ENCODE data around the gene IFIT2. TPM values are rescaled to one million over a fixed set of nuclear protein-coding genes. Genes with fewer than 3 reads are reported as not detected.

IFIT2 gene
- total RNA-seq, 4 donors from 2014 or later = 3.3 to 10.9 (median 4.7) TPM

DNA sequence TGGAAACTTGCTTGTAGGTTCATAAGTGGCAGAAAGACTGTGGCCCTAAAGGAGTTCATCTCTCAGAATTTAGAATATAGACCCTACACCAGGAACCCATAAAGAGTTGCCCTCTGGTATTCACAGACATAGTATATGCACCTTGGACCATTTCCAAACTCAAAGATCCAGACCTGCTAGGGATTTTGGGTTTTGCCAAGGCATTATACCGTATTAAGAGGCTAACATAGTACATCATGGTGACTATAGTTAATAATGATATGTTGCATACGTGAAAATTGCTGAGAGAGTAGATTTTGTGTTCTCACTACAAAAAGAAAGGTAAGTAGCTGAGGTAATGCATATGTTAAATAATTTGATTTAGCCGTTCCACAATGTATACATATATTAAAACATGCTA, 39.8 kb downstream of the IFIT2 start:
- Histone ChIP-seq H3K4me3 (no peak overlapping the region), H3K4me1 (peaks cover 0 to 3% (median 1%) of the 10 kb centered on the region in 4 donors), H3K27ac (peak overlapping the region in 1 of 4 donors; percentile 39), H3K27me3 (no peaks in the 10 kb centered on the region), H3K9me3 (no peaks in the 10 kb centered on the region), H3K36me3 (peaks cover 0 to 15% (median 0%) of the 10 kb centered on the region in 3 donors)
- DNase-seq = no peak
- TF ChIP-seq POLR2A (IDR thresholded peaks at IDR 0.05) = no peak
- TF ChIP-seq CTCF (IDR thresholded peaks at IDR 0.05) = no peak

DNA sequence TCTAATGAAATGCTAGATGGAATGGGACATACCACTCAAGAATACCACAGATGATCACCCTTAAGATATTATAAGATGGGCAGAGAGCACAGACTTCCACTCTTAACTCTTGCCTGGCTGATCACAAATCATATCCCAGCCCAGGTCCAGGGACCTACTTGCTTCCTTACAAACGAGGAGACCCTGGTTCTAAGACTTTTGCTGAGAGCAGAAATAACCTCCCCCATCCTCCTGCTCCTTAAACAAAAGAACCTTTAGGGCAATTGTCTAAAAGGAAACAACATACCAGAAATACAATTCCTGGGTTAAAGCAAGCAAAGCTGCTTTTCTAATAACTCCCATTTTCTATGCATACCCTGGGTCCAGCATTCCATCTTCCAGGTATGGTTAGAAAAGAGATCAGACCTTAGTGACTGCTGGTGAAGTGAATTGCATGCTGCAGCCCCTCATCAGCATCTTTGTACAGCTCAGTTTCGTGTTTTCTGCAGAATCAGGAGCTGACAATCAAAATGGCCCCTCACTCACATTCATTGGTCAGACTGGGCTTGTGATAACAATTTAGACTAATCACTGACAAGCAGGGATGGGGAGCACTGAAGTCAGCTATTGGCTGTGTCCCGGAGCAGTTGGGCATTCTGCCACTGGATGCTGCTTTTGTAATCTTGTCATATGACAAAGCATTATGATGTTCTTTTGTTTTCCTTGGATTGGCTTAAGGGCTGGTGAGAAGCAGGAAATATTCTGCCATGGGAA, 40.5 kb downstream of the IFIT2 start:
- peaks cover 0 to 6% (median 2%) of the 10 kb centered on the region in 4 donors for H3K4me1 ChIP-seq
- no peak overlapping the region for H3K27ac ChIP-seq
- H3K4me3 ChIP-seq = no peak overlapping the region
- no peak for TF ChIP-seq CTCF (IDR thresholded peaks at IDR 0.05)
- TF ChIP-seq POLR2A (IDR thresholded peaks at IDR 0.05) = no peak
- no peaks in the 10 kb centered on the region for H3K9me3 ChIP-seq
- H3K36me3 ChIP-seq = peaks cover 0 to 15% (median 0%) of the 10 kb centered on the region in 3 donors
- DNase-seq = no peak
- no peaks in the 10 kb centered on the region for H3K27me3 ChIP-seq

- no peaks in the 10 kb centered on the region for H3K9me3 ChIP-seq
- no peak for DNase-seq
- H3K27me3 ChIP-seq = no peaks in the 10 kb centered on the region
- H3K27ac ChIP-seq = no peak overlapping the region
- TF ChIP-seq CTCF (IDR thresholded peaks at IDR 0.05) (no peak), POLR2A (IDR thresholded peaks at IDR 0.05) (no peak)
- no peak overlapping the region for H3K4me3 ChIP-seq
- peaks cover 0 to 15% (median 0%) of the 10 kb centered on the region in 3 donors for H3K36me3 ChIP-seq
- peaks cover 0 to 6% (median 0%) of the 10 kb centered on the region in 4 donors for H3K4me1 ChIP-seq
Measured at GRCh38 chr10:89343089-89343767, 41.4 kb downstream of the IFIT2 start.

- Histone ChIP-seq H3K36me3 (peaks cover 0 to 5% (median 0%) of the 10 kb centered on the region in 3 donors), H3K4me3 (no peak overlapping the region), H3K27me3 (no peaks in the 10 kb centered on the region), H3K27ac (no peak overlapping the region), H3K4me1 (peaks cover 0 to 6% (median 0%) of the 10 kb centered on the region in 4 donors), H3K9me3 (no peaks in the 10 kb centered on the region)
- TF ChIP-seq CTCF (IDR thresholded peaks at IDR 0.05) = no peak
- no peak for TF ChIP-seq POLR2A (IDR thresholded peaks at IDR 0.05)
- DNase-seq = no peak
Measured at GRCh38 chr10:89344156-89344555, 42.3 kb downstream of the IFIT2 start.

- Histone ChIP-seq H3K4me1 (peaks cover 0 to 9% (median 0%) of the 10 kb centered on the region in 4 donors), H3K9me3 (no peaks in the 10 kb centered on the region), H3K4me3 (no peak overlapping the region), H3K27ac (no peak overlapping the region), H3K27me3 (no peaks in the 10 kb centered on the region), H3K36me3 (no peaks in the 10 kb centered on the region)
- no peak for DNase-seq
- TF ChIP-seq POLR2A (IDR thresholded peaks at IDR 0.05) (no peak), CTCF (IDR thresholded peaks at IDR 0.05) (no peak)
Measured at GRCh38 chr10:89345367-89346000, 43.6 kb downstream of the IFIT2 start.
